Kidney (tissue), 14 donors: Measurements from ENCODE around the gene DST. TPM values are rescaled to one million over a fixed set of nuclear protein-coding genes. Genes with fewer than 3 reads are reported as not detected.

Source experiments
- DNase-seq, 5 donors: peaks; one replicate each; pipeline ENCODE4 v3.0.0-alpha.2; 2013 to 2020
- FAIRE-seq: peaks from 2 replicates; lab custom pipeline; 2012; peaks lifted over from hg19 to GRCh38; lab: Jason Lieb, UNC
- H3K27ac ChIP-seq, 2 donors: one replicate each; pipeline ENCODE4 v1.7.0; 2013; ENCODE audit warnings: low read depth in 2 of 2, low read length in 2 of 2, inconsistent platforms in 1 of 2
- H3K27me3 ChIP-seq: one replicate; pipeline ENCODE4 v1.7.1; 2013; ENCODE audit warnings: low read length, inconsistent platforms; ENCODE audit not compliant: control insufficient read depth, insufficient read depth
- H3K36me3 ChIP-seq, 3 donors: one replicate each; pipeline versions ENCODE4 v1.7.0 to v1.7.1; 2013; ENCODE audit warnings: low read length in 3 of 3, control low read depth in 1 of 3, inconsistent platforms in 1 of 3; ENCODE audit not compliant: insufficient read depth in 3 of 3, control insufficient read depth in 2 of 3
- H3K4me1 ChIP-seq, 3 donors: one replicate each; pipeline versions ENCODE4 v1.7.0 to v1.7.1; 2013; ENCODE audit warnings: low read length in 3 of 3, inconsistent platforms in 1 of 3, low read depth in 1 of 3; ENCODE audit not compliant: control insufficient read depth in 2 of 3, insufficient read depth in 2 of 3
- H3K4me3 ChIP-seq, 3 donors: one replicate each; pipeline versions ENCODE4 v1.7.0 to v1.8.1; 2013; ENCODE audit warnings: low read length in 3 of 3, control low read depth in 1 of 3, inconsistent platforms in 1 of 3
- H3K9ac ChIP-seq, 3 donors: one replicate each; pipeline versions ENCODE4 v1.7.0 to v1.7.1; 2013; ENCODE audit warnings: low read length in 3 of 3, control low read depth in 1 of 3, inconsistent platforms in 1 of 3
- H3K9me3 ChIP-seq, 3 donors: one replicate each; pipeline versions ENCODE4 v1.7.0 to v1.7.1; 2013; ENCODE audit warnings: low read length in 3 of 3, control low read depth in 1 of 3, inconsistent platforms in 1 of 3; ENCODE audit not compliant: control insufficient read depth in 2 of 3, insufficient read depth in 1 of 3
- CTCF ChIP-seq: IDR thresholded peaks from 3 replicates; pipeline ENCODE4 v1.5.1; 2012; ENCODE audit warnings: mild to moderate bottlenecking, moderate library complexity, borderline replicate concordance; ENCODE audit not compliant: insufficient read depth; ENCODE audit errors: extremely low read depth
- intact Hi-C: fragments of 100-400 bp; cut with DNase I; formaldehyde crosslinking; loops from one replicate; pipeline ENCODE4 v1.11.1; 2022
- polyA plus RNA-seq: library from polyadenylated mRNA; stranded (reverse); fragments of 350-450 nt; fragmentation: Illumina TruSeq; extraction: RNeasy Lipid Tissue Mini Kit (QIAGEN cat#74804); gene quantifications from one replicate; pipeline ENCODE4 v1.2.3, GENCODE V29; 2014; ENCODE audit warnings: low read depth, low replicate concordance; ENCODE audit not compliant: insufficient read depth
- total RNA-seq: library from RNA; stranded (reverse); fragmentation: NEBNext Ultra II Directional; extraction: Animal tissue kit (Norgen Biotek cat#: 25700); gene quantifications from one replicate; pipeline ENCODE4 v1.2.1, GENCODE V29; 2021
- donor health status: control.
- donor health status: control.
- donor health status: control.
- donor health status: control.
- donor health status: control.
- donor health status: DM: yes; HTN: yes; CAD: no.
- donor health status: Normal renal cell carcinoma (clear cell type).

DST gene
- total and polyA plus RNA-seq, 2 donors from 2014 or later, result 68.2 to 259 TPM

GRCh38 chr6:56522495-56523270, 120.0 kb downstream of the DST start:
- intact Hi-C loops, result no loop called here
- FAIRE-seq, result no peak
- peaks cover 8 to 12% (median 11%) of the 10 kb centered on the region in 3 donors for H3K36me3 ChIP-seq

GRCh38 chr6:56521976-56522375, 120.7 kb downstream of the DST start:
- no peaks in the 10 kb centered on the region for H3K27me3 ChIP-seq
- H3K9me3 ChIP-seq, result no peaks in the 10 kb centered on the region
- H3K9ac ChIP-seq, result no peak overlapping the region
- H3K4me1 ChIP-seq, result peaks cover 4 to 8% (median 6%) of the 10 kb centered on the region in 3 donors
- no peak for DNase-seq
- H3K36me3 ChIP-seq, result peaks cover 5 to 11% (median 7%) of the 10 kb centered on the region in 3 donors
- no peak for TF ChIP-seq CTCF
- no peak overlapping the region for H3K27ac ChIP-seq
- H3K4me3 ChIP-seq, result no peak overlapping the region
- FAIRE-seq, result no peak
- intact Hi-C loops, result no loop called here

More at GRCh38 chr6:56522495-56523270, 120.0 kb downstream of the DST start:
- no peak for TF ChIP-seq CTCF
- H3K4me1 ChIP-seq, result peaks cover 4 to 8% (median 6%) of the 10 kb centered on the region in 3 donors
- no peak overlapping the region for H3K4me3 ChIP-seq
- no peak overlapping the region for H3K9ac ChIP-seq
- DNase-seq, result no peak
- no peaks in the 10 kb centered on the region for H3K27me3 ChIP-seq
- no peak overlapping the region for H3K27ac ChIP-seq
- H3K9me3 ChIP-seq, result no peaks in the 10 kb centered on the region

- H3K27me3 ChIP-seq, result no peaks in the 10 kb centered on the region
- H3K9me3 ChIP-seq, result no peaks in the 10 kb centered on the region
- no peak overlapping the region for H3K9ac ChIP-seq
- no peak overlapping the region for H3K27ac ChIP-seq
- peaks cover 4 to 8% (median 6%) of the 10 kb centered on the region in 3 donors for H3K4me1 ChIP-seq
- DNase-seq (no peak), FAIRE-seq (peak; percentile 3)
- no peak for TF ChIP-seq CTCF
- H3K36me3 ChIP-seq, result peaks cover 5 to 11% (median 7%) of the 10 kb centered on the region in 3 donors
- H3K4me3 ChIP-seq, result no peak overlapping the region
- intact Hi-C loops, result no loop called here
These were observed 121.2 kb downstream of the DST start for GRCh38 chr6:56521454-56521853.
